BLaER1 treated with 17β-estradiol and CSF1 and Interleukin-3, amounts not matched to agents 10 nM and 100 nM (cell line): ENCODE results near the gene GGNBP2.
A peak's percentile ranks its signal among the peaks of the same experiment; 100 is the strongest.

Experiments
- H3K27ac ChIP-seq, 11 experiments: shearing (Covaris generic); formaldehyde crosslinking; 2 replicates each; pipeline ENCODE4 v1.8.1; 2022
- H3K27me3 ChIP-seq, 11 experiments: shearing (Covaris generic); formaldehyde crosslinking; 2 replicates each; pipeline ENCODE4 v1.8.1; 2022
- H3K36me3 ChIP-seq, 11 experiments: shearing (Covaris generic); formaldehyde crosslinking; 2 replicates each; pipeline ENCODE4 v1.8.1; 2022
- H3K4me1 ChIP-seq, 10 experiments: shearing (Covaris generic); formaldehyde crosslinking; 2 replicates each; pipeline ENCODE4 v1.8.1; 2022
- H3K4me2 ChIP-seq, 11 experiments: shearing (Covaris generic); formaldehyde crosslinking; 2 replicates each; pipeline ENCODE4 v1.8.1; 2022
- H3K4me3 ChIP-seq, 10 experiments: shearing (Covaris generic); formaldehyde crosslinking; 2 replicates each; pipeline ENCODE4 v1.8.1; 2022
- H3K9ac ChIP-seq, 11 experiments: shearing (Covaris generic); formaldehyde crosslinking; 2 replicates each; pipeline ENCODE4 v1.8.1; 2022
- H3K9me3 ChIP-seq, 11 experiments: shearing (Covaris generic); formaldehyde crosslinking; replicated peaks in 1 of 11; 2 replicates each; pipeline ENCODE4 v1.8.1; 2022
- H4K20me1 ChIP-seq, 11 experiments: shearing (Covaris generic); formaldehyde crosslinking; 2 replicates each; pipeline ENCODE4 v1.8.1; 2022
- Cebpa-rat ChIP-seq, 11 experiments: shearing (Covaris generic); IDR thresholded peaks; 2 replicates each; pipeline ENCODE4 v1.8.1; 2022

GGNBP2 gene

GRCh38 chr17:36614933-36615332 lies 70.2 kb downstream of the GGNBP2 start:
- no peaks in the 10 kb centered on the region for H3K9me3 ChIP-seq
- H3K36me3 ChIP-seq, result peaks cover 0 to 21% (median 8%) of the 10 kb centered on the region in 11 experiments; a peak in 9 of 22 replicates
- no peak for TF ChIP-seq Cebpa-rat (IDR thresholded peaks at IDR 0.05)
- H3K27ac ChIP-seq, result no peak overlapping the region
- H3K27me3 ChIP-seq, result no peaks in the 10 kb centered on the region
- no peak overlapping the region for H3K4me3 ChIP-seq
- H3K9ac ChIP-seq, result no peak overlapping the region
- peaks cover 0 to 72% (median 46%) of the 10 kb centered on the region in 11 experiments; a peak in 15 of 22 replicates for H4K20me1 ChIP-seq
- peaks cover 7 to 13% (median 9%) of the 10 kb centered on the region in 10 experiments; a peak in 17 of 20 replicates for H3K4me1 ChIP-seq
- H3K4me2 ChIP-seq, result no peak overlapping the region

DNA sequence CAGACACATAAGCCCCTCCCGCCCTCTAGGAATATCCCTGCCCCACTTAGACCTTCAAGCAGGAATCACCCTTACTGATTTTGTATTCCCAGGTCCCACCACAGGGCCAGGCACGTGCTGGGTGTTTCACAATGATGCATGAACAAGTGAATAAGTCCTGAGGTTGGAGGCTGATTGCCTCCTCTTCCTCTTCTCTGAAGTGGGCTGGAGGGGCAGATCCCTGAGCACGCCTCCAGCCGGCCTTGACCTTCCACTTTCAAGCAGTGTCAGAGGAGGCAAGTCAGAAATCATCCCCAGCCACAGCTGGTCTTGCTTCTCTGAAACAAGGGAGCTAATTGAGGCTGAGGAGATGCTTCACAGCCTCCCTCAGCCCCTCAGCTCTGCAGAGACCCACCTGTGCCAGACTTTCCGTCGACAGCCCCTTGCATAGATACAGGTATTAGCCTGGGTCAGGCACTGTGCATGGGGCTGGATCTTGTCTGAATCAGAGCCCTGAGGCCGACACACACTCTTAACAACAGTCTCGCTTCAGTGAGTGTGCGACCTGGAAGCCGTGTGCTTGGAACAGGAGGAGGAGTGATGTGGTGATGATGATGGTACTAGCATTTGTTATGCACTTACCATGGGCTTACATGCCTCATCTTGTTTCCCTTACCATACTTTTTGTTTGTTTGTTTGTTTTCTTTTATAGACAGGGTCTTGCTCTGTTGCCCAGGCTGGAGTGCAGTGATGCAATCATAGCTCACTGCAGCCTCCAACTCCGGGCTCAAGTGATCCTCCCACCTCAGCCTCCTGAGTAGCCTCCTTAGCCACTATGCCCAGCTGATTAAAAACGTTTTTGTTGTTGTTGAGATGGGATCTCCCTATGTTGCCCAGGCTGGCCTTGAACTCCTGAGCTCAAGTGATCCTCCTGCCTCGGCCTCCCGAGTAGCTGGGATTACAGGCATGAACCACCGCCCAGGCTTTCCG lies 71.6 kb downstream of the GGNBP2 start:
- Histone ChIP-seq H3K36me3 (peaks cover 0 to 11% (median under 1%) of the 10 kb centered on the region in 11 experiments; a peak in 5 of 22 replicates), H3K9ac (no peak overlapping the region), H3K27ac (no peak overlapping the region), H3K4me3 (no peak overlapping the region), H3K4me1 (peaks cover 7 to 13% (median 9%) of the 10 kb centered on the region in 10 experiments; a peak in 17 of 20 replicates), H3K9me3 (no peaks in the 10 kb centered on the region), H3K4me2 (peak overlapping the region in 10 of 11 experiments; percentile 3 to 66 (median 40); a peak in 16 of 22 replicates), H4K20me1 (peaks cover 0 to 70% (median 42%) of the 10 kb centered on the region in 11 experiments; a peak in 16 of 22 replicates), H3K27me3 (no peaks in the 10 kb centered on the region)
- no peak for TF ChIP-seq Cebpa-rat (IDR thresholded peaks at IDR 0.05)

DNA sequence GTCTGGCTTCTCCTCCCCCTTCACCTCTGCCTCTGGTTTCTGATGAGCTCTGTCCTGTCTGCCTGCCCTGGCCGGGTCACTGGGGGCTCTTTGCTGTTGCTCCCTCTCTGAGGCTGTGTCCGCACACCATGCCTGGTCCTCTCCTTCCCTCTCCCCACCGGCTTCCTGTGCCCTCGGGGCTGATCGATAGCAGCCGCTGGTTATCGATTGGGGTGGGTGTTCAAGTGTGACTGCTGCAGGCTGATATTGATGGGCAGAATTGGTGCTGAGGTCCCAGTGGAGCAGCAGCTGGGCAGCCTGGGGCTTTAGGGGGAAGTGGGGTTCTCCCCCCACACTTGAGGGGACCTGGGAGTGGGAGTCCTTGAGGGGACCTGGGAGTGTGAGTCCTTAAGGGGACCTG lies 73.1 kb downstream of the GGNBP2 start:
- Histone ChIP-seq H3K4me1 (peaks cover 7 to 13% (median 9%) of the 10 kb centered on the region in 10 experiments; a peak in 17 of 20 replicates), H4K20me1 (peaks cover 0 to 65% (median 31%) of the 10 kb centered on the region in 11 experiments; a peak in 14 of 22 replicates), H3K27me3 (no peaks in the 10 kb centered on the region), H3K4me2 (no peak overlapping the region), H3K9me3 (no peaks in the 10 kb centered on the region), H3K36me3 (no peaks in the 10 kb centered on the region), H3K9ac (no peak overlapping the region), H3K27ac (no peak overlapping the region), H3K4me3 (no peak overlapping the region)
- no peak for TF ChIP-seq Cebpa-rat (IDR thresholded peaks at IDR 0.05)

GRCh38 chr17:36623281-36623680 lies 78.6 kb downstream of the GGNBP2 start:
- no peaks in the 10 kb centered on the region for H3K9me3 ChIP-seq
- no peak overlapping the region for H3K4me2 ChIP-seq
- H3K27ac ChIP-seq, result no peak overlapping the region
- peaks cover 0 to 59% (median 18%) of the 10 kb centered on the region in 11 experiments; a peak in 13 of 22 replicates for H4K20me1 ChIP-seq
- H3K4me1 ChIP-seq, result peaks cover 0 to 10% (median 6%) of the 10 kb centered on the region in 10 experiments; a peak in 8 of 20 replicates
- H3K27me3 ChIP-seq, result no peaks in the 10 kb centered on the region
- no peak overlapping the region for H3K4me3 ChIP-seq
- H3K9ac ChIP-seq, result no peak overlapping the region
- no peaks in the 10 kb centered on the region for H3K36me3 ChIP-seq
- TF ChIP-seq Cebpa-rat (IDR thresholded peaks at IDR 0.05), result no peak

- Histone ChIP-seq H3K36me3 (no peaks in the 10 kb centered on the region), H3K4me2 (peak overlapping the region in 2 of 11 experiments; percentile 3 to 11; a peak in 2 of 22 replicates), H3K27me3 (no peaks in the 10 kb centered on the region), H3K27ac (no peak overlapping the region), H4K20me1 (peaks cover 0 to 46% (median 18%) of the 10 kb centered on the region in 11 experiments; a peak in 14 of 22 replicates), H3K4me1 (peaks cover 0 to 10% (median 6%) of the 10 kb centered on the region in 10 experiments; a peak in 8 of 20 replicates), H3K9me3 (no peaks in the 10 kb centered on the region), H3K9ac (no peak overlapping the region), H3K4me3 (no peak overlapping the region)
- TF ChIP-seq Cebpa-rat (IDR thresholded peaks at IDR 0.05), result no peak
Measured at GRCh38 chr17:36625188-36625587, 80.5 kb downstream of the GGNBP2 start.

DNA sequence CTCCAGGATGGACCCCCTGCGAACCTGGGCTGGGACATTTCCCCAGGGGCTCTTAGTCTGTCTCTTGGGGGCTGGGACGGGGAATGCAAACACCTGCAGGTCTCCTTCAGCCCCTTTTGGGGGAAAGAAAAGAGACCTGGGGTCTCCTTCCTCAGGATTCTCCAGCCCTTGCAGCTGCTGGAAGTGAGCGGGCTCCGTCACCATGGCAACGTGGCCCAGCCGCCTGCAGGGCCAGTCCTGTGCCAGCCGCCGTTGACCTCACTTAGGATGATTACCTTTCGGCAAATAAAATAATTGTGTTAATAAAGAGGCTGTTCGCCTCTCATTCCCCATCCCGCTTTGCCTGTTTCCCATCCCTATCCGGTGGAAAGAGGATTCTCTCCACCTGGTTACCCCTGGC lies 82.4 kb downstream of the GGNBP2 start:
- H3K4me1 ChIP-seq, result peaks cover 0 to 10% (median 6%) of the 10 kb centered on the region in 10 experiments; a peak in 8 of 20 replicates
- H4K20me1 ChIP-seq, result peaks cover 0 to 39% (median 13%) of the 10 kb centered on the region in 11 experiments; a peak in 13 of 22 replicates
- no peak overlapping the region for H3K27ac ChIP-seq
- H3K9me3 ChIP-seq, result no peaks in the 10 kb centered on the region
- TF ChIP-seq Cebpa-rat (IDR thresholded peaks at IDR 0.05), result no peak
- H3K27me3 ChIP-seq, result no peaks in the 10 kb centered on the region
- H3K4me2 ChIP-seq, result no peak overlapping the region
- H3K9ac ChIP-seq, result no peak overlapping the region
- no peaks in the 10 kb centered on the region for H3K36me3 ChIP-seq
- no peak overlapping the region for H3K4me3 ChIP-seq

DNA sequence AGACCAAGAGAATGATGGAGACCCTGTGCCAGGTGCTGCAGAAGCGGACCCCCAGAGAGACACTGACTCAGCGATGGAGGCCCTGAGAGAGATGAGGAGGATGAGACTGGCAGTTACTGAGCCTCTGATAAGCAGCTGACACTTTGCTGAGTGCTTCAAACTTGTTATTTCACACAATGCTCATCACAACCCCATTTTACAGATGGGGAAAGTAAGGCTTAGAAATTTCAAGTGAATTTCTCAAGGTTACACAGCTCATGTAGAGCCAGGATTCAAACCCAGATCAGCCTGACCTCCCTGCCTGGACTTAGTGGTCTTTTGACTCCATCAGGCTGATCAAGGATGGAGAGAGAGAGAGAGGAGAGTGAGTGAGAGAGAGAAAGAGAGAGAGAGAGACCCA lies 83.9 kb downstream of the GGNBP2 start:
- H3K9me3 ChIP-seq, result no peaks in the 10 kb centered on the region
- no peak for TF ChIP-seq Cebpa-rat (IDR thresholded peaks at IDR 0.05)
- H3K4me1 ChIP-seq, result peaks cover 6 to 16% (median 13%) of the 10 kb centered on the region in 10 experiments; a peak in 19 of 20 replicates
- no peak overlapping the region for H3K4me2 ChIP-seq
- no peaks in the 10 kb centered on the region for H3K36me3 ChIP-seq
- H3K4me3 ChIP-seq, result no peak overlapping the region
- H3K9ac ChIP-seq, result no peak overlapping the region
- no peaks in the 10 kb centered on the region for H3K27me3 ChIP-seq
- H4K20me1 ChIP-seq, result peaks cover 0 to 37% (median 10%) of the 10 kb centered on the region in 11 experiments; a peak in 12 of 22 replicates
- no peak overlapping the region for H3K27ac ChIP-seq

- Histone ChIP-seq H3K9ac (no peak overlapping the region), H3K4me2 (no peak overlapping the region), H3K9me3 (no peaks in the 10 kb centered on the region), H4K20me1 (peaks cover 0 to 37% (median 6%) of the 10 kb centered on the region in 11 experiments; a peak in 10 of 22 replicates), H3K36me3 (no peaks in the 10 kb centered on the region), H3K27ac (no peak overlapping the region), H3K4me1 (peaks cover 9 to 24% (median 17%) of the 10 kb centered on the region in 10 experiments; a peak in 19 of 20 replicates), H3K4me3 (no peak overlapping the region), H3K27me3 (no peaks in the 10 kb centered on the region)
- TF ChIP-seq Cebpa-rat (IDR thresholded peaks at IDR 0.05), result no peak
Measured at GRCh38 chr17:36629252-36629847, 84.6 kb downstream of the GGNBP2 start.
